ENCODE measurements around the gene CEACAM21.
"Not testable (repeated sequence)": the region's sequence is repeated elsewhere in the genome, so short reads cannot be mapped to it uniquely, and the experiment has no call there.

Gene CEACAM21

GRCh38 chr19:41548954-41549688 lies 26.8 kb upstream of the CEACAM21 start:
- in situ Hi-C loops (cut with MboI; ENCODE audit: low sequenced_read_pairs), result no loop called here

- in situ Hi-C loops (cut with MboI; ENCODE audit: low sequenced_read_pairs), result no loop called here
These were observed 26.1 kb upstream of the CEACAM21 start for GRCh38 chr19:41549884-41550283.

GRCh38 chr19:41551212-41551610 lies 24.8 kb upstream of the CEACAM21 start:
- in situ Hi-C loops (cut with MboI; ENCODE audit: low sequenced_read_pairs), result no loop called here

DNA sequence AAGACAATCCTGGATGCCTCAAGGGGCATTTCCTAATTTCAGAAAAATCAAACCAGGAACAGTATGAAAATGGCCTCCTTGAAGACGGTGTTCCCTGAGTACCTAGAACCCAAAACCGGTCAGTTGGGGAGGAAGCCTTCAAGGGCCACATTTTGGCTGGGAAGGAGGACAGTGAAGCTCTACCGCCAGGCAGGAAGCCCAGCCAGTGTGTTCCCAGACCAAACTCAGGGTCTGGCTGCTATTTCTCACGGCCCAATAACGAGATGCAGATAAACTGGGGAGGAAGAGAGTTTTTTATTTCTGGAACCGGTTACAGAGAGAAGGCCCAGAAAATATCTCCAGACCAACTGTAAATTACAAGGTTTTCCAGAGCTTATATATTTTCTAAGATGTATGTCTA lies 24.3 kb upstream of the CEACAM21 start:
- in situ Hi-C loops (cut with MboI; ENCODE audit: low sequenced_read_pairs), result no loop called here

DNA sequence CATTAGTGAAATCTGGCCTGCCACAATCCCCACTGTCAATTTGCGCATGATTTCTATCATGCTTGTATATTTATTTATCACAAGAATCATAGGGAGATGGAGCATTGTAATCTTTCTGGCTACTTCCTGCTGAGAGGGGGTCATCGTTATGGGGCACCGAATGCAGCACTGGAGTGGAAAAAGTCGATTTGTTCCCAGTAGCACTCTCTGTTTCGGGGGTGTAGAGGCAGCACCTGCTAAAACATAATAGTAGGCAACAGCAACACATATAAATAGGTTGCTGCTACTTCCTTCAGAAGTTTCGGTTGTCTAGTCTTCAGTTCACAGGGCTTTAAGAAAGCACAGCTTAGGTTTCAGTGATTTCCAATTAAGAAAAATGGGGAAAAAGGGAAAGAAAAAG lies 23.4 kb upstream of the CEACAM21 start:
- in situ Hi-C loops (cut with MboI; ENCODE audit: low sequenced_read_pairs), result no loop called here

DNA sequence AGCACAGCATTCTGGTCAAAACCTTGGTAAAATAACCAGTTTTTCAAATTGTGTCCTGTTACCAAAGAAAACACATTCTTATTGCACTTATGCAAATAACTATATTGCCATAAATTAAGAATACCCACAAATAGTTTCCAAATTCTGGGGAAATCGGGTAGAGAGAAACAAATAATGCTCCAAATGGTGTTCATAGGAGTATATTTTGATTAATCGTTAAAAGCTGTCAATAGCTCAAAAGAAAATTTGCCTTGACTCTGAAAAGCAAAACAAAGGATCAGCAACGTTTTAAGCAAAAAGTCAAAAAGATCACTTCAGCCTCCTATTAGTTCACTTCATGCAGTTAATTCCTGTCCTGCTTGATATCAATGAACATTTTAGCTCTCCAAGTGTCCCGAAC lies 22.2 kb upstream of the CEACAM21 start:
- in situ Hi-C loops (cut with MboI; ENCODE audit: low sequenced_read_pairs), result no loop called here

GRCh38 chr19:41554907-41555306 lies 21.1 kb upstream of the CEACAM21 start:
- in situ Hi-C loops (cut with MboI; ENCODE audit: low sequenced_read_pairs), result no loop called here

DNA sequence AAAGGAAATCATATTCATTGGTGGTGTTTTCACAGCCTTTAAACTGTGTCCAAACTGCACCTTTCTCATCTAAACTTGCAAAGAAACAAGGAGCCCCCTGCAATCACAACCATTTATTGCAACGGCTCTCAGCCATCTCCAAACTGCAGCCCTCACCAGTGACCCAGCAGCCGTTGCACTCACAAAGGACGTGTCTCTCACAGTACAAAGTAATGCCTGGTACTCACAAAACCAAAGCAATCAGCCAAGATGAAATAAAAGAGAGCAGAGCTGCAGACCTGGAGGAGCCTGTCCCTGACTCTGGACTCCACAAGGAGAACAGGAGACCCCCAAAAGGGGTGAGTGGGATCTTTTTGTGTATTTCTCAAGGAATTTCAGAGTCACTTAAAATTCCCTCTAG lies 20.2 kb upstream of the CEACAM21 start:
- in situ Hi-C loops (cut with MboI; ENCODE audit: low sequenced_read_pairs), result no loop called here

- in situ Hi-C loops (cut with MboI; ENCODE audit: low sequenced_read_pairs), result no loop called here
These were observed 12.0 kb upstream of the CEACAM21 start for GRCh38 chr19:41563854-41564514.

DNA sequence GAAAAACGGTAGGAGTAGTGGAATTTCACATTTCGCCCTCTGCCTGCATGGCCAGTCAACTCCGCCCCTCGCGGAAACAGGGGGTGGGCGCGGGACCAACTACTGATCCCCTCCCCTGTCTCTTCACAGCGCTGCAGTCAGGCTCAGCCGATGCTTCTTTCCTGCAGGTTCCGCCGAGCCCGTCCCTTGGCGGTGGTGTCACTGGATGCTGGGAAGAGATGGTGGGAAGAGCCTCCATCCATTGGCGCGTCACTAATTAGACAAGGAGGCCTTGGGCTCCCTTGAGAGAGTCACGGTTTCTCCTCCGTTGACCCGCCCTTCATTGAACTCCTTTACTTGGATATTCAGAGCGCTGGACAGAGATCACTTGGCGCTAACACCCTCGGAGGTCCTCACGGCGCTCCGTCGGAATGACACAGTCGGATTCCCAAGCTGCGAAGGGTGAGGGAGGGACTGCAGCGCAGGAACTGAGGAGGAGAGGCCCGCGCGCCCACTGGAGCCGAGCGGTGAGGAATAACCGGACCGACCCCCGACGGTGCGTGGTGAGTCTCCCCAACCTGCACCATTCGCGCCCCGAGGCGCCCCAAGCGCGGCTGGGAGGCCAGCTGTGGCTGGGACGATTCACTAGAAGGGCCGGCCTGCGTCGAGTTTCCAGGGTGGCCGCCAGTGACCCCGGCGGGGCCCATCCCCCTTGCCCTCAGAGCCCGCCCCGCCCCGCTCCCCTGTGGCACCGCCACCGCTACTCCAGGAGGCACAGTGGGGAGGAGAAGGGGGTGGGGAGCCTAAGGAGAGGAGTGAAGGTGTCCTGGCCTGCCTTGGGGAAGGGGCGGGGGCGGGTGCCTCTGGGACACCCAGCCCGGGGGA lies 11.2 kb upstream of the CEACAM21 start:
- in situ Hi-C loops (cut with MboI; ENCODE audit: low sequenced_read_pairs), result no loop called here

DNA sequence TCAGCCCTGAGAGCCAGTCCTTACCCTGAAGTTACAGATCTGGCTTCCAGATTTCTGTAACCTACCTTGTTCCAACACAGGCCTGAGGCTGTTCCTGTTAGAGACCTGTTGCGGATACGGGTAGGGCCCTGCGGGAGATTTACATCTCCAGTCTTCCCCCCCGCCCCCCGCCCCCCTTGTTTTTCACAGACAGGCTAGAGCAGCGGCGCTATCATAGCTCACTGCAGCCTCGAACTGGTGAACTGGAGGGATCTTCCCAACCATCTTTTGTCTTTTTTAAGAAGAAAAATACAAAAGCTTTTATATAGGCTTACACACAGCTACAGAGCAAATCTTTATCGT lies 10.6 kb upstream of the CEACAM21 start:
- in situ Hi-C loops (cut with MboI; ENCODE audit: low sequenced_read_pairs), result no loop called here

DNA sequence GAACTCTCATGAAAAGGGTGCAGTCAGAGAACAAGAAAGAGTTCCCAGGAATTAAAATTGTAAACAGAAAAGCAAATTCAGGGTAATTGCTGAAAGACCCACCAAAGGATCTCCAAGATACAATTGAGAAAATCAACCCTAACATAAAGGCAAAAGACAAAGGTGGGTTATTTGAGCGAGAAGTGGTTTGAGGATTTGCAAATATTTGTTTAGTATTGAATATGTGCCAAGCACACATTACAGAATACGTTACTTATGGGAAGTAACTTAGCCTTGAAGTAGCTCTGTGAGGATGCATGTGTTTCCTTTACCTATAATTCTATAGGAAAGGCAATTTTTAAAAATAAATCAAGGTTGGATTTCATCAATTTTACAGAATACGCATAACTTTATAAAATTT lies 10.0 kb upstream of the CEACAM21 start:
- in situ Hi-C loops (cut with MboI; ENCODE audit: low sequenced_read_pairs), result no loop called here

DNA sequence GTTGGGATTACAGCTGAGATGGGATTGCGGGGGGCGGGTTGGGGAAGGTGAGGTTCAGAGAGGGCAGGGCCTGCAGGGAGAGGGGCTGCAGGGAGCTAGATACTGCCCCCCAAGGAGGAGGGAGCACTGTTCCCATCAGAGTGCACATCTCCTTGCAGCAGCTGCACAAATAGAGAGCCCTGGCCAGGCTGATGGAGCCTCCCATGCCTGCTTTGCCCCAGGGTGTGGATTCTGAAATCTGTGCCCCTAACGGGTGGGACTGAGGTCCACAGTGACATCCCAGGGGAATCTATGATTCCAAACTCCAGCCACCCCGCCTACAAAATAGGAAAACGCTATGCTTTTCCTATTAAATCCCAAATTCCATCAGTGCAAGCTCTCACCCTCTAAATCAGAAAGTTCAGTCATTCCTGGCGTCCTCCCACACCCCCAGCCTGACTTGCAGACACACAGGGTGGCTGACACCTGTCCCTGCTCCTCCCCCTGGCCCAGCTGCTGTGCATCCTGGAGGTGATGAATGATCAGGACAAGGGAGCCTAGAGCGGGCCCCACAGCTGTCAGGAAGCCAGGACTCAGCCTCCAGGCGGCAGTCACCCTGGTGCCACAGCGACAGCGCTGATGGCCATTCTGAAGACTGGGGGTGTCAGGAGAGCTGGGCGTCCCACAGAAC lies 6.3 kb upstream of the CEACAM21 start:
- in situ Hi-C loops (cut with MboI; ENCODE audit: low sequenced_read_pairs), result loop anchor here (10.0 kb wide), 1 partner anchor 125 kb away; the partner anchor contains the start of gene ERICH4

DNA sequence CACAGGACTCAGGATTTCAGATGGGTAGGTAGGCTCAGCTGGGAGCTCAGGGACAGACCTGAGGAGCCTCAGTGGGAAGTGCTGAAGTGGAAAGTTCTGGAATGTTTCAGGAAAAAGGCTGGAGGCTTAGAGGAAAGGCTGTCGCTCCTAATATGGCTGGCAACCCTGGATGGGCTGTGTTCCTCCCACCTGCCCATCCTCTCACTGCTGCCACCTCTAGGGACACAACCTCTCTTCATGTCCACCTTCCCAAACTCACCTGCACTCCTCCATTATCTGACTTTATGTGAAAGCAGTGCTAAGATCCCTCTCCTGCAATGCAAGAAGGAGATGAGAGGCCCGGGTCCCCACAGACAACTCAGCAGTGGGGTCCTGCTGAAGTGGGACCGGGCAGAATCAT lies 5.8 kb upstream of the CEACAM21 start:
- in situ Hi-C loops (cut with MboI; ENCODE audit: low sequenced_read_pairs), result loop anchor here (10.0 kb wide), 1 partner anchor 125 kb away; the partner anchor contains the start of gene ERICH4

DNA sequence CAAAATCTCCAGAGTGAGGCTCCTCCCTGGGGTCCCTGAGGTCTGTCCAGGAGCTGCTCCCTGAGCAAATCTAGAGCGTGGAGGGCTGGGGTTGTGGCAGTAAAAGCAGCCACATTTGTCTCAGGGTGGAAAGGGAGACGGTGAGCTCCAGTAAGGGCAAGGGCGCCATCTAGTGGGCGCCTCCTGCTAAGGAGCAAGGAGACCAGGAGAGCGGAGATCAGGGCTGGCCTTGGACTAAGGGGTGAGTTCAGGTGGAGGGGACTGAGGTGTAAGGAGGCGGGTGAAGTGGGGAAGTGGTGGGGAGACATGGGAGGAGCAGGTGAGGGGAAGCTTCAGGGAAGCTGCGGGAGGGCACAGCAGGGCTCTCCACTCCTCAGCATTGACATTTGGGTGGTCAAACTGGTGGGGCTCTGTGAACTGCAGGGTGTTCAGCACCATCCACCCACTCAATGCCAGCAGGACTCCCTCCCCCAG lies 5.3 kb upstream of the CEACAM21 start:
- in situ Hi-C loops (cut with MboI; ENCODE audit: low sequenced_read_pairs), result loop anchor here (10.0 kb wide), 1 partner anchor 126 kb away; the partner anchor contains the start of gene ERICH4

DNA sequence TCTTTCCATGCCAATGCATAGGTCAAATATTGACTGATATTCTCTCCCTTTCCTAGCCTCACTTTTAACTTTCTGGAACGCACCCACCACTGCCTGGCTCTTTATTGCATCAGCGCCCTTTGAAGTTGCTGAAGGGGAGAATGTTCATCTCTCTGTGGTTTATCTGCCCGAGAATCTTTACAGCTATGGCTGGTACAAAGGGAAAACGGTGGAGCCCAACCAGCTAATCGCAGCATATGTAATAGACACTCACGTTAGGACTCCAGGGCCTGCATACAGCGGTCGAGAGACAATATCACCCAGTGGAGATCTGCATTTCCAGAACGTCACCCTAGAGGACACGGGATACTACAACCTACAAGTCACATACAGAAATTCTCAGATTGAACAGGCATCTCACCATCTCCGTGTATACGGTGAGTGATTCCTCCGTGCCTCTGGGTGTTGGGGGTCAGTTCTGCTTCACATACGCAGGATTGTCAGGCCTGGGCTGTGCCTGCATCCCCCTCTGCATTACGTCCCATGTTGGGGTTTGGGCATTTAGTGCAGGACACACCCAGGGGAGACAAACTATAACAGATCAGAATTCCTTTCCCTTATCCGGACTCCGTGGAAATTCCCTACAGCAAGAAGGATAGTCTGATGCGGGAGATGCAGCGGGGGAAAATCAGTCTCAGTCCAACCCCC lies 1.3 kb downstream of the CEACAM21 start:
- in situ Hi-C loops (cut with MboI; ENCODE audit: low sequenced_read_pairs), result loop anchor here (10.0 kb wide), 1 partner anchor 132 kb away; the partner anchor contains the start of gene ERICH4

- in situ Hi-C loops (cut with MboI; ENCODE audit: low sequenced_read_pairs), result loop anchor here (10.0 kb wide), 1 partner anchor 133 kb away; the partner anchor contains the start of gene ERICH4
These were observed 1.9 kb downstream of the CEACAM21 start for GRCh38 chr19:41577833-41578232.

- in situ Hi-C loops (cut with MboI; ENCODE audit: low sequenced_read_pairs), result loop anchor here (10.0 kb wide), 1 partner anchor 134 kb away; the partner anchor contains the start of gene ERICH4
These were observed 2.9 kb downstream of the CEACAM21 start for GRCh38 chr19:41578886-41579285.

DNA sequence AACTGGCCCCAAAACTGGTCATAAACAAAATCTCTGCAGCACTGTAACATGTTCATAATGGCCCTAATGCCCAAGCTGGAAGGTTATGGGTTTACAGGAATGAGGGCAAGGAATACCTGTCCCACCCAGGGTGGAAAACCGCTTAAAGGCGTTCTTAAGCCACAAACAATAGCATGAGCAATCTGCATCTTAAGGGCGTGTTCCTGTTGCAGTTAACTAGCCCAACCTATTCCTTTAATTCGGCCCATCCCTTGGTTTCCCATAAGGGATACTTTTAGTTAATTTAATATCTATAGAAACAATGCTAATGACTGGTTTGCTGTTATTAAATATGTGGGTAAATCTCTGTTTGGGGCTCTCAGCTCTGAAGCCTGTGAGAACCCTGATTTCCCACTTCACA lies 5.1 kb downstream of the CEACAM21 start:
- in situ Hi-C loops (cut with MboI; ENCODE audit: low sequenced_read_pairs), result not testable (repeated sequence)

DNA sequence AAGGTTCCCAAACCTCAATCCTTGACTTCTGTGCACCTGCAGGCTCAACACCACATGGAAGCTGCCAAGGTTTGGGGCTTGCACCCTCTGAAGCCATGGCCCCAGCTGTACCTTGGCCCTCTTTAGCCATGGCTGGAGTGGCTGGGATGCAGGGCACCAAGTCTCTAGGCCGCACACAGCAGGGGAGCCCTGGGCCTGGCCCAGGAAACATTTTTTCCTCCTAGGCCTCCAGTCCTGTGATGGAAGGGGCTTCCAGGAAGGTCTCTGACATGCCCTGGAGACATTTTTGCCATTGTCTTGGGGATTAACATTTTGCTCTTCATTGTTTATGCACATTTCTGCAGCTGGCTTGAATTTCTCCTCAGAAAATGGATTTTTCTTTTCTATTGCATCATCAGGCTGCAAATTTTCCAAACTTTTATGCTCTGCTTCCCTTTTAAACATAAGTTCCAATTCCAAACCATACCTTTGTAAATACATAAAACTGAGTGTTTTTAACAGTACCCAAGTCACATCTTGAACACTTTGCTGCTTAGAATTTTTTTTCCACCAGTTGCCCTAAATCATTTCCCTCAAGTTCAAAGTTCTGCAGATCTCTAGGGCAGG lies 6.7 kb downstream of the CEACAM21 start:
- in situ Hi-C loops (cut with MboI; ENCODE audit: low sequenced_read_pairs), result not testable (repeated sequence)
